GM21390 (cell line): Measurements from ENCODE around the gene GRM7.
A peak's percentile ranks its signal among the peaks of the same experiment; 100 is the strongest.

ENCODE experiments used
- ATAC-seq: cut with Tn5 transposase; IDR thresholded peaks from one replicate; pipeline ENCODE4 v1.9.1; 2021; ENCODE audit not compliant: unreplicated experiment

GRM7 gene

DNA sequence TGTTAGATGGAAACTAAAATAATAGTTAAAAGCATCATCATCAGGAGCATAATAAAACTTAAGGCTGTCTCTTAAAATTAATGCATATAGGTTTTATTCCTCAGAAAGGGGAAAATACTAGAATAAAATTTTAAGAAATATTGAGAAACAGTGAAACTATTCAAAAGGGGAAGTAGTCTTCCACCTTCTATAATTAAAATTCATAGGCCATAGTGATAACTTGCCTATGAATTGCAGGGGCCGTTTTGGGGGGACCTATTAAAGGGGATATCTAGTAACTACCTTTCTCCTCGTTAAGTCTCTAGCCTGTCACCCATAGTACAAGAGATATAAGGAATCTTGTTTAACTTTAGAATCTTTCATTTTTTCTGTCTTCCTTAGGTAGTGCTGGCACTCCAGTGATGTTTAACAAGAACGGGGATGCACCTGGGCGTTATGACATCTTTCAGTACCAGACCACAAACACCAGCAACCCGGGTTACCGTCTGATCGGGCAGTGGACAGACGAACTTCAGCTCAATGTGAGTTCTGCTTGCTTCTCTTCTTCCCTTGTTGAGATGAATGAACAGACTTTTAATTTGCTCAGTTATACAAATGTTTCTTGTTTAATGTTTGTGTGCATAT lies 600.4 kb downstream of the GRM7 start:
- peak; percentile 71 for ATAC-seq

DNA sequence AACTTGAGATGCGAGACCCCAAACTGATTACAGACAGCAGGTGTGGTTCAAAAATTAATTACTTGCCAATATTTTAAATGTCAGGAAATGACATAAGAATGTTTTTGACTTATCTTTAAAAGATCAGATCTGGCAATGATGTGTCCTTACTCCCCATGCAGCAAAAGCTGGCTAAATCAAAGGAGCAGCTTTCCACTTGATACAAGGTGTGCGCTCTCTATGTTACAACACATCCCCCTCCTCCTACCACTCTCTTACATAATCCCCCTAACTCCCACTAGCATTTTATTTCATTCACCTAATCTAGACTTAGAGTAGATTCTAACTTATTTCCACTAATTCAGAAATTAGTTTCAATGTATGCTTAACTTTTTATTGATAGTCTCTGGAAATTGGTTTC lies 609.0 kb downstream of the GRM7 start:
- no peak for ATAC-seq

DNA sequence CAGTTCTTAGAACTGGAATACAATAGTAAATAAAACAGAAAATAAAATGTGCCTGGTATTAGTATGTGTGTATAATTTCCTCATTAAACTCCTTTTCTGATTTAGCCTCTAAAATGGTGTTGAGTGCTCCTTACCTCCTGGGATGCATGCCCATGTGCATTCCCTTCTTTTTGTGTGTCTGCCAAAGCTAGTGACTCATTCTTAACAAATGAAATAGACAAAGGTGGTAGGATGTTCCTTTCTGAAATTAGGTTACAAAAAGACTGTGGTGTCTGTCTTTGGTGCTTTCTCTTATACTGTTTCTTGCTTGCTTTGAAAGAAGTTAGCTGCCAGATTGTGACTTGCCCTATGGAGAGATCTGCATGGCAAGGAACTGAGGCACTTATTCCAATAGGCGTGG lies 623.7 kb downstream of the GRM7 start:
- ATAC-seq: no peak

DNA sequence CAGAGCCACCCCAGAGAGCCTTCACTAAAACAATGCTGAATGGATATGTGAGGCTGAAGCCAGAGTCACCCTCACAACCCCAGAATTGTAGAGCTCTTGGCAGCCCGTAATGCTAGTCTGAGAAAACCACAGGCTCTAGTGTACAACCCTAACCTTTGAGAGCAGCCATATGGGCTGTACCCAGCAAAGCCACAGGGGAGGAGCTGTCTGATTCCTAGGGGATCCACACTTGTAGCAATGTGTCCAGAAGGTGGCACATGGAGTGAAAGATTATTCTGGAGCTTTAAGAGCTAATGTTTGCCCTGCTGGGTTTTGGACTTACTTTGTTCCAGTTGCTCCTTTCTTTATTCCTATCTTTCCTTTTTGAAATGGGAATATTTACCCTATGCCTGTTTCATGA lies 626.8 kb downstream of the GRM7 start:
- ATAC-seq: no peak

DNA sequence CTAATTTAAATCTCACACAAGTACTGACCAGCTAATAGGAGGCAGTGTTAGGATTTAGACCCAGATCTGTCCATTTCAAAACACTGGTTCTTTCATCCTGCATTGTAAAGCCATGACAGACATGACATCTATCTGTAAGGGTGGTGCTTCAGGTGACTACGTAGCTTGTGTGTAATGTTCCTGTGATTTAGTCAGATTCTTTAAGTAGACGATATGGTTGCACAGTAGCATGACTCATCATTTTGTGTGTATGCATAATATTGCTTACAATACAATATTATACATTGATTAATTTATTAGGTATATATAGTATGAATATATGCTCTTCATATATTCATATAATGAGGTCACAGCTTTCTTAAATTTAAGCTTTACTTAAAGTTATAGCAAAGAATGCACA lies 628.5 kb downstream of the GRM7 start:
- no peak for ATAC-seq

DNA sequence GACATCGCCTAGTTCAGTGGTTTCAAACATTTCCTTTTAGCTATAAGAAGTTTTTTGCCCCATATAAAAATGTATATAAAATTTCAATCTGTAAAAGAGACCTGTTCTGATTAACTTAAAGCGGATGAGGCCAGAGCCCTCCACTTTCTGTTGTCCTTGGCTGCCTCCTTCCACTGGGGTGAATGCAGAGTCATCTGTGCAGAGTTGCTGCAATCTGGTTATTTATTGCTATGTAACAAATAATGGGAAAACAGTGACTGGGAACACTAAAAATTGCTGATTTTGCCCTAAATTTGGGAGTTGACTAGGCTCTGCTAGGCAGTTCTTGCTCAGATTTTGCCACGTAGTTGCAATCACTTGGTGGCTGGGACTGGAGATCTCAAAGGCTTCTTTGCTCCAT lies 637.8 kb downstream of the GRM7 start:
- no peak for ATAC-seq

DNA sequence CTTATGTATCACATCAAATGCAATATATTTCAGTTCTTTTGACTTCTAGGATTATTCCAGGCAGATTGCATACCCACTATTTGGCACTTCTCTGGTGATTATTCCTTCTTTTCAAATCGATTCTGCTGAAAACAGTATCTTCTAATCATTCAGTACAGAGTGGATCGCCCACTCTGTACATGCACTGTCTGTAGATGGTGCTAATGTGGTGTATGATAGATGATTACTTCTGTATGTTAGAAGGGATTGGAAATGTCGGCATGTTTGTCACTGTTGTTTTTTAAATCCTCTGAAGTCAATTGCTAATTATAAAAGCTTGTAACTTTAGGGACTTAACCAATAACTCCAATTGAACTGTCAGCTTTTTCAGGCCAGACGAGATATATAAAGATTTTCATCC lies 642.5 kb downstream of the GRM7 start:
- ATAC-seq: no peak

DNA sequence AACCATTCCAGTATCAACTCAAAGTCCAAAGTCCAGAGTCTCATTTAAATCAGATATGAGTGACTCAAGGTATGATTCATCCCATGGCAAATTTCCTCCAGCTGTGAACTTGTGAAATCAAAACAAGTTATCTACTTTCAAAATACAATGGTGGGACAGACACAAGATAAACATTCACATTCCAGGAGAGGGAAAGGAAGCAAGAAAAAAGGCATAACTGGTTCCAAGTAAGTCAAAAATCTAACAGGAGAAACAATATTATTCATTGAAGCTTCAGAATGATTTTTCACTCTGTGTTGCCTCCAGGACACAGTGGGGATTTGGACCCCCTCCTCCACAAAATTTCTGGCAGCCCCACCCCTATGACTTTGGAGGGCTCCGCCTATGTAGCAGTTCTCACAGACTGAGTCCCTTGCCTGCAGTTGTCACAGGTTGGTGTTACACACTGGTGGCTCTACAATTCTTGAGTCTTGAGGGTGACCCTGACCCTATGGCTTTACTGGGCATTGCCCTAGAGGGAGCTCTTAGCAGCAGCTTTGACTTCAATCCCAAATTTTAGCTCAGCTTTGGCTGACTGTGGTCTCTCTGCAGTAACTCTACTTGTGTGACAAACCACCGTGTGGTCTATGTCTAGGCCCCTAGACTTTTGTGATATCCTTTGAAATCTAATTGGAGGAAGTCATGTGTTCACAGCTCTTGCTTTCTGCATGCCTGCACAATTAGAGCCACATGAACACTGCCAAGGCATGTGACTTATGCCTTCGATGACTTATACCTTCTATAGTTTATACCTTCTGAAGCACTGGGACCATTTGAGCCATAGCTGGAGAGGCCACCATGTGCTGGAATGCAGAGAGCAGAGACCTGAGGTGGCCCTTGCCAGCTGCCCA lies 644.2 kb downstream of the GRM7 start:
- no peak for ATAC-seq

DNA sequence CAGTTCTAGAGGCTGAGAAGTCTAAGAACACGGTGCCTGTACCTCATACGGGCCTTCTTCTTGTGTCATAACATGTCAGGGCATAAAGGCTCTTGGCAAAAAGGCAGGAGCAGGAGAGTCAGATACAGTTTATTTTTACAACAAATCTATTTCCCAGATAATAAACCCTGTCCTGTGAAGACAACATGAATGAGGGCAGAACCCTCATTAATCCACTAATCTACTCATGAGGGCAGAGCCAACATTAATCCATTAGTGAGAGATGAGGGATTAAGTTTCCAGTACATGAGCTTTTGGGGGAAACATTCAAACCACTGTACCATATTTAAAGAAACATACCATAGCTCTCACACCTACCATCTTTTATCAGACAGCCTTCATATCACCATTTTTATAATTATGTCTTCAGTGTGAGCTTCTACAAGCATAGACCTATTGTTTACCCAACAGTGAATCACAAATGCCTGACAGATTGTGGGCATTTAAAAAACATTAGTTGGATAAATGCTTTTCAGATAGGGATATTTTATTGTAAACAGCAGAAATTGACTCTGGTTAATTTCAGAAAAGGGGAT lies 645.8 kb downstream of the GRM7 start:
- ATAC-seq: no peak

DNA sequence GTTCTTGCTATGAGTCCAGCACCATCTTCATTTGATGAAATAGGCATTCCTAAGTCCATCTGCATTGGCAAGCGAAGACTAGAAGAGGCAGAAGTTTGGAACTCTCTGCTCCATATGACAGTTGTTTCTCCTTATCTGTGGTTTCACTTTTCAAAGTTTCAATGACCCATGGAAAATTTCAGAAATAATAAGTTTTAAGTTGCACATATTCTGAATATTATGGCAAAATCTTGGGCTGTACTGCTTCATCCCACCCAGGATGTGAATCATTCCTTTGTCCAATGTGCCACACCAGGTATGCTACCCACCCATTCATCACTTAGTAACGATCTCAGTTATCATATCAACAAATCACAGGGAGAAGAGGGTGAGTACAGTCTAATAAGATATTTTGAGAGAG lies 647.9 kb downstream of the GRM7 start:
- ATAC-seq: no peak

DNA sequence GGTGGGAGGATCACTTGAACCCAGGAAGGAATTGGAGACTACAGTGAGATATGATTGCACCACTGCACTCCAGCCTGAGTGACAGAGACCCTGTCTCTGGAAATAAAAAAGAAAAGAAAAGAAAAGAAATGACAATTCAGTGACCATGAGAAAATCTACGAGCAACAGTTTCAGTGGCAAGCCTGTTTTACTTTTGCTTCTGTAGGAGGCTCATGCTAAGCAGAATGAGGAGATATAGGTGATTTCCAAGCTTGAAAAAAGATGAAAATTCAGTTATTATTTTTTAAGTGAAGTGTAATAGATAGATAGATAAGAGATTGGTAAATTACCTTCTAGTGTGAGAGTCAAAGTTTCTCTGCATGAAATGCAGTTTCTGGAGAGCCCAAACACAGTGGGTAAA lies 651.1 kb downstream of the GRM7 start:
- no peak for ATAC-seq

DNA sequence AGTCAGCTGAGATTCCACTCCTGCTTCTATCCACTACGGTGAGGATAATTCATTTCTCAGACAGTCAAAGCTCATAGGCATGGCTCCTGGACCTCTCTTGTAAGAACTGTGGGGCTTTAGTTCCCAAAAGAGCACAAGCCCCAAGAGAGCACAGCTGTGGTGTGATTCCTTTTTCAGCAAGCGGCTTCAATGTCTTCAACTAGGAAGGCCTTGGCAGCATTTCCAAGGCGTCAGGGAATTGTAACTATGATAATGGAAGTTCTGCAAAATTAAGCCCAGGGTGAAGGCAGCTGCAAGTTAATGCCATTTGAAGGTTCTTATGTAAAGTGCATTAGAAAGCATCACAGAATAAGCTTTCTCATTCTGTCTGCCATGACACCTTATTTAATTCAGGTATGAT lies 657.1 kb downstream of the GRM7 start:
- no peak for ATAC-seq

DNA sequence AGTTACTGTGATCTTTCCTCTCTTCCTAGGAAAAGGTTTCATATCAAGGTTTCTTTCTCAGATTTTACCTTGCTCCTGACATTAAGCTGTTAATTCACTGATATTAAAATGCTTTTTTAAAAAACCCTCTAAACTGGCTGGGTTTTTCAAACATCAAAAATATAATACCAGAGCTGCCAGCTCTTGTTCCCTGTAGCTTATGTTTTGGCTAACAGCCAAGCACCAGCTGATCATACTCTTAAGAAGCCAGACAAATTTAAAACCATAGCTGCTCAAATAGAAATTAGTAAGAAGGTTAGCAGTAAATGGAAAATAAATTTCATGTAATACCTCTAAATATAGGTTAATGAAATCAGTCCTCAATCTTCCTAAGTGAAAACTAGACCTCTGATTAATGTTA lies 657.5 kb downstream of the GRM7 start:
- no peak for ATAC-seq

DNA sequence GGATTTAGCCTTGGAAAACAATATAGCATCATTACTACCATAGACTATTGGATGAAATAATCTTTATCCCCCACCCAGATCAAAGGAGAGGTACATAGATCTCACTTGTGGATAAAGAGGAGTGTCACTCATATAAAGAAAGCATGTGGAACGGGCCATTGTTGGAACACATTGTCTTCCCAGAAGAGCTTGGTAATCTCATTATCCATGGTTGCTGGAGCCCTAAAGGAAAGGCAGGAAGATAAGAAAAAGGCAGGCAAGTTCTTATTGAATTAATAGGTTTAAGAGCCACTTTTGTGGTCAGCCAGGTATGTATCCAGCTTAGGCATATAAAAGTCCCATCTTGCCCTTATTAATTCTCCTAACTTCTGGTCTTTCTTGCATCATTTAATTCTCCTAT lies 659.1 kb downstream of the GRM7 start:
- no peak for ATAC-seq

DNA sequence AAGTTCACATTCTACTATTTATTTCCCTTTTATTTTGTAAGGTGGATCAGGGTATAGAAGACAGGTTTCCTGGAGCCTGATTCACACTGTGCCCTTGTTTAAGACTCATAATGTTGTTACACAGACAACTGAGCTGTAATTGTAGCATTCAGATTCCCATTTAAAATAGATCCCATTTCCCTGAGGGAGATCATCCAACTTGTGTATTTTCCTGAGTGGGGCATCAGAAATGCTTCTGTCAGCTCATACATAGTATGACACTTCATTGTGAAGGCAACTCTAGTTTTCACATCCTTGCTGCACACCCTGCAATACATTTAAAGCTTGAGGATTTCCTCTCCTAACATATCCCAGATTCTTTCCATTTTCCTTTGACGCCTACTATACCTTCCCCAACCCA lies 659.7 kb downstream of the GRM7 start:
- ATAC-seq: no peak

DNA sequence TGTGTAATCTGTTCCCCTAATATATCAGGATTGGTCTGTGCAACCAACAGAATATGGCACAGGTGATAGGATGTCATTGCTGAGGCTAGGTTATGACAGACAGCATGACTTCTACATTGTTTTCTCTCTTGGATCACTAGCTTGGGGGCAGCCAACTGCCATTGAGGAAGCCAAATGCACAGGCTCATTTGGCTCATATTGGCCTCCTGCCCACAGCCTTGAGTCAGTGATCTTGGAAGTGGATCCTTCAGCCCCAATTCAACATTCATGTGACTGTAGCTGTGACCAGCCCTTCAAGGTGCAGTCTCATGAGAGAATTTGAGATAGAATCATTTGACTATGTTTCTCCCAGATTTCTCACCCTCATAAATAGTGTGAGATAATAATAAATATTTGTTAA lies 675.6 kb downstream of the GRM7 start:
- ATAC-seq: no peak

DNA sequence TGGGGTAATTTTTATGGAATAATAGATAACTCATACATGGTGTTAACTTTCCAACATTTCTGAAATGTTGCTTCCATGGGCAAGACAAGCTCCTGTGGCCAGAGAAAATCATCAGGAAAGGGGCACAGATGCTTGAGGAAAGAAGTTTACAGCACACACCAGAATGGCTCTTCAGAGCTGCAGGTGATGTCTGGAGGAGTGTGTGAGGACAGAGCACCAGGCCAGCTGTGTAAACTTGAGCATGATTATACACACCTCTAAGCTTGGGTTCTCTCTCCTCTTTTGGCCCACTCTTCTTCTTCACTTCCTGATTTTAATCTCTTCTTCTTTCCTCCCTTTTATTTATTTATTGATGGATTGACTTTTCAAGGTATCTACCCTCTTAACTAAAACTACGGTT lies 676.0 kb downstream of the GRM7 start:
- no peak for ATAC-seq

DNA sequence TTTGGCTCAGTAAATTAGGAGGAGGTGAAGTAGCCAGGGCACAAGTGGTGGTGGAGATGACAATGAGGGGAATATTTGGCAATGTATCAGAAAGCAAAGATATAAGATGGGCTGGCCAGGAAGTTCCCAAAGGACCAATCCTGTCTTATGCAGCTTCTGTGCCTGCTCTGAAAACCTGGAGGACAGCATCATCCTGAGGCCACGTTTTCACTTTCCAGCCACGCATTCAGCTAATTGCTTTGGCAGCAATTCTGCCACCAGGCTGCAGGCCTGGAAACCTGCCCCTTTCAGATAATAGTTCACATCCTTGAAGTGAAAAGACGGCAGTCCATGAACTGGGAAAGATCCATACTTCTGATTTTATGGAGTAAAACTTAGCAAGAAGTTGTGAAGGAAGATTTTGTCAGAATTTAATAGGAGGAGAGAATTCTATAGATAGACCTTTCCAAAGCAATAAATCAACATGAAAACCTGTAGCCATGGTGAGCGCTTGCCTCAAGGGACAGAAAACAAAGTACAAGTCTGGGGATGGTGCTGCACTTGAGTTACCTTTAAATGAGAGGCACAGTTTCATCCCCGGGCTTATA lies 682.5 kb downstream of the GRM7 start:
- ATAC-seq: no peak

DNA sequence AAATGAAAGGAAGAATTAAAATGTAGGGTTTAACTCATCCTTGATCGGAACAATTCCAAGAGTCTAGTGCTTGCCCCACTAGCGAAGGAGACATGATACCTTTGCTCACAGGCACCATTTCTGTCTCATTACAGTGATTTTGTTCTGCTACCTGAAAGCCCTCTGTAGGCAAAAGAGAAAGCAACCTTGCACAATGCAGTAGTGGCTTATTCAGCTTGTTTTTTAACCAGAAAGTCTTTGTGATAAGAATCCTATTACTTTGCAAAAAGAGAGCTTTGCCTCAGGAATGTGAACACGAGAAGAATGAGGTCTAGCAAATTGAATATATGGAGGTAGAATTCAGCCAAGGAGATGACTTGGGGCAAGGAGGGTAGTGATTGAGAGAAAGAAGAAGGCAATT lies 684.4 kb downstream of the GRM7 start:
- no peak for ATAC-seq

DNA sequence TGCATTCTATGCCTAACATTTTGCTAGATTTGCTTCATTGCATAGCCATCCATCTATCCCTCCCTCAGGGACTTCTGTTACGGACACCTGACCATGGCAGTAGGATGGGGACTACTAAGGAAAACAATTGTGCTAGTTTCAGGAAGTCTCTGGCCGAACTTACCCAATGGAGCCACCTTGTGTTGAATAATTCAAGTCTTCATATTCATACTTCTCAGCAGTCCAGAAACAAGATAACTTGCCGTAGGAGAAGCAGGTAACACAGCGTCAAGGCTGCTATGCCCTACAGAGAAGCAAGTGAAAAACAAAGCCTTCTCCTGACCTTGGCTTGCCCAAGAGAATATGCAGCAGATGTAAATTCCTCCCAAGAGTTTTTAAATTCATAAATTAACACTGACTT lies 685.3 kb downstream of the GRM7 start:
- ATAC-seq: no peak

DNA sequence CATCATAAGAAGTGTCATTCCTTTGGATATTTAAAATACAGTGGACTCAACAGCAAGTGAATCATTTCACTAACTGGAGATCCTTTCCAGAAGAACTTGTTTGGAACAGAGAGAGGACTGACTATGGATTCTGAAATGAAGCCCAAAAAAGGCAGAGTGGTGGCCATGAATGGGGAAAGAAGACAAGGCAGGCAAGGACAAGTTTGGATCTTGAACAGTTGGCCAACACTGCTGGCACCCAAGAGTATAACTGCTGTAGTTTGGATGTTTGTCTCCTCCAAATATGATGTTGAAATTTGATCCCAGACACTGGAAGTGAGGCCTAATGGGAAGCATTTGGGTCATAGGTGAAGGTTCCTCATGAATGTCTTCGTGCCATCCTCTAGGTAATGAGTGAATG lies 686.9 kb downstream of the GRM7 start:
- no peak for ATAC-seq

DNA sequence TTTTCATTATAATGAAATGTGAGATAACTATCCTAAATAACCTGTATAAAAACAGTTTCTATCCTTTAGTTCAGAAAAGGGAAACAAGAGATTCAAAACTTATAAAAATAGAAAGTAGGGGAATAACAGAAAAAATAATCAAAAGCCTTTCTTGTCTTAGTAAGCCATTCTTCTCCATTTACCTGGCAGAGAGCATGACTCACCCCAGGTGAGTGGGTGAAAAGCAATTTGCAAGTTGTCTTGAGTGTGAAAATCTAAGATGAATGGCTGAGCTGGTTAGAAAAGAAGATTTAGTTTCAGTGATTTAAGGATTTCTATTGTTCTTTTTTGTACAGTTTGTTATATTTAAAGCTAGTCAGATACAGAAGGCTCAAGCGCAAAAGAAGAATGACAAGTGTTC lies 702.0 kb downstream of the GRM7 start:
- ATAC-seq: no peak
